Nephron progenitor cell (in vitro differentiated cells): Measurements from ENCODE around the gene FRAT1.

Experiments
- DNase-seq: peaks from one replicate; pipeline ENCODE4 v3.0.0; 2021
- H3K27ac Mint-ChIP-seq: 2 replicates; pipeline ENCODE4 v1.8.0; 2021; ENCODE audit warnings: mild to moderate bottlenecking, moderate library complexity, mixed read lengths
- H3K27me3 Mint-ChIP-seq: 2 replicates; pipeline ENCODE4 v1.8.0; 2021; ENCODE audit warnings: mild to moderate bottlenecking, low read depth, mixed read lengths; ENCODE audit not compliant: poor library complexity
- H3K36me3 Mint-ChIP-seq: 2 replicates; pipeline ENCODE4 v1.8.0; 2021; ENCODE audit warnings: low read depth, mixed read lengths
- H3K4me1 Mint-ChIP-seq: 2 replicates; pipeline ENCODE4 v1.8.0; 2021; ENCODE audit warnings: mixed read lengths
- H3K4me3 Mint-ChIP-seq: 2 replicates; pipeline ENCODE4 v1.8.0; 2021; ENCODE audit warnings: mild to moderate bottlenecking, moderate library complexity, mixed read lengths
- H3K9me3 Mint-ChIP-seq: 2 replicates; pipeline ENCODE4 v1.8.0; 2021; ENCODE audit warnings: mild to moderate bottlenecking, moderate library complexity, mixed read lengths
- CTCF ChIP-seq: fragments of 200-600 bp; sonication (generic); IDR thresholded peaks from 2 replicates; pipeline ENCODE4 v1.5.0; 2021; ENCODE audit warnings: antibody characterized with exemption

Gene FRAT1

GRCh38 chr10:97292097-97292861 is 26.8 kb upstream of the FRAT1 start, which contains the start of gene ARHGAP19:
ARHGAP19 (minus strand) TSS chr10:97292637; CDS start chr10:97292627, 10 bp downstream.
- Mint-ChIP-seq H3K36me3 (peaks cover 27% of the 10 kb centered on the region), H3K4me1 (peaks cover 35% of the 10 kb centered on the region), H3K27me3 (peaks cover 5% of the 10 kb centered on the region), H3K4me3 (peak within 1 kb of the TSS; percentile 95), H3K9me3 (peaks cover 4% of the 10 kb centered on the region), H3K27ac (peak within 1 kb of the TSS; percentile 98)
- peak; percentile 92 for DNase-seq
- no peak for TF ChIP-seq CTCF

GRCh38 chr10:97292862-97293198 is 26.2 kb upstream of the FRAT1 start:
- Mint-ChIP-seq H3K36me3 (peaks cover 25% of the 10 kb centered on the region), H3K27me3 (peaks cover 5% of the 10 kb centered on the region), H3K9me3 (peaks cover 4% of the 10 kb centered on the region), H3K27ac (no peak overlapping the region), H3K4me3 (peak overlapping the region; percentile 95), H3K4me1 (peaks cover 37% of the 10 kb centered on the region)
- no peak for DNase-seq
- TF ChIP-seq CTCF: no peak

- H3K36me3 Mint-ChIP-seq: no peaks in the 10 kb centered on the region
- no peak for TF ChIP-seq CTCF
- peak overlapping the region; percentile 5 for H3K27ac Mint-ChIP-seq
- peaks cover 20% of the 10 kb centered on the region for H3K4me1 Mint-ChIP-seq
- peaks cover 11% of the 10 kb centered on the region for H3K27me3 Mint-ChIP-seq
- no peak for DNase-seq
- no peak overlapping the region for H3K4me3 Mint-ChIP-seq
- H3K9me3 Mint-ChIP-seq: no peaks in the 10 kb centered on the region
Observed at GRCh38 chr10:97297556-97298222, 21.4 kb upstream of the FRAT1 start.

GRCh38 chr10:97298223-97298571 is 20.9 kb upstream of the FRAT1 start:
- peak overlapping the region; percentile 5 for H3K27ac Mint-ChIP-seq
- H3K9me3 Mint-ChIP-seq: no peaks in the 10 kb centered on the region
- TF ChIP-seq CTCF: no peak
- peaks cover 11% of the 10 kb centered on the region for H3K27me3 Mint-ChIP-seq
- H3K36me3 Mint-ChIP-seq: no peaks in the 10 kb centered on the region
- H3K4me3 Mint-ChIP-seq: no peak overlapping the region
- DNase-seq: no peak
- peaks cover 17% of the 10 kb centered on the region for H3K4me1 Mint-ChIP-seq

- H3K4me1 Mint-ChIP-seq: peaks cover 9% of the 10 kb centered on the region
- no peaks in the 10 kb centered on the region for H3K9me3 Mint-ChIP-seq
- no peak overlapping the region for H3K27ac Mint-ChIP-seq
- no peaks in the 10 kb centered on the region for H3K36me3 Mint-ChIP-seq
- TF ChIP-seq CTCF: no peak
- no peak overlapping the region for H3K4me3 Mint-ChIP-seq
- H3K27me3 Mint-ChIP-seq: peaks cover 8% of the 10 kb centered on the region
- DNase-seq: no peak
Observed at GRCh38 chr10:97300980-97301379, 18.1 kb upstream of the FRAT1 start.
